Fibroblast of lung (primary cell): ENCODE data around the gene RBM12.

ENCODE experiments used
- CTCF ChIP-seq, 2 donors: IDR thresholded peaks in 1 of 2; conservative IDR thresholded peaks in 1 of 2; 1 replicate in 1 of 2; 2 replicates in 1 of 2; pipeline ENCODE4 v1.5.1; 2011 to 2012; ENCODE audit warnings: low read length in 2 of 2, control low read depth in 1 of 2, inconsistent platforms in 1 of 2, low read depth in 1 of 2, mild to moderate bottlenecking in 1 of 2
- EZH2 ChIP-seq: IDR thresholded peaks from 2 replicates; pipeline ENCODE4 v1.5.1; 2012; ENCODE audit warnings: low read length, control low read depth, mild to moderate bottlenecking; ENCODE audit errors: missing control alignments

- TF ChIP-seq CTCF (conservative IDR thresholded peaks at IDR 0.05 in 1 of 2, IDR thresholded peaks at IDR 0.05 in 1 of 2; ENCODE audit: low read depth in 1 of 2, low read length in 2 of 2) (no peak), EZH2 (no peak)
Measured at GRCh38 chr20:35650632-35651031, 14.1 kb downstream of the RBM12 start.
